Epithelial cell of proximal tubule (primary cell): ENCODE results near the gene FAM83B. TPM values are rescaled to one million over a fixed set of nuclear protein-coding genes. Genes with fewer than 3 reads are reported as not detected.

Experiments used
- DNase-seq: peaks from one replicate; pipeline ENCODE4 v3.0.0-alpha.2; 2011; ENCODE audit warnings: low read depth
- H3K4me3 ChIP-seq: 2 replicates; pipeline ENCODE4 v1.5.1; 2011; ENCODE audit warnings: low read depth, mild to moderate bottlenecking, low read length
- CTCF ChIP-seq: conservative IDR thresholded peaks from 2 replicates; pipeline ENCODE4 v1.5.1; 2012; ENCODE audit warnings: low read depth, mild to moderate bottlenecking, low read length
- total RNA-seq: library from RNA; depleted of rRNA; stranded (reverse); fragments of >200 nt; gene quantifications from 2 replicates; pipeline ENCODE4 v1.2.3, GENCODE V29; 2015

The FAM83B gene
- total RNA-seq, 1 donor from 2014 or later = 18.1 TPM

- H3K4me3 ChIP-seq = no peak overlapping the region
- TF ChIP-seq CTCF = no peak
- DNase-seq = no peak
Measured at GRCh38 chr6:54988576-54988975, 142.0 kb downstream of the FAM83B start.

- no peak for DNase-seq
- no peak for TF ChIP-seq CTCF
- no peak overlapping the region for H3K4me3 ChIP-seq
Measured at GRCh38 chr6:54990001-54990400, 143.4 kb downstream of the FAM83B start.
